ENCODE measurements around the gene HSPA4L.

The HSPA4L gene

DNA sequence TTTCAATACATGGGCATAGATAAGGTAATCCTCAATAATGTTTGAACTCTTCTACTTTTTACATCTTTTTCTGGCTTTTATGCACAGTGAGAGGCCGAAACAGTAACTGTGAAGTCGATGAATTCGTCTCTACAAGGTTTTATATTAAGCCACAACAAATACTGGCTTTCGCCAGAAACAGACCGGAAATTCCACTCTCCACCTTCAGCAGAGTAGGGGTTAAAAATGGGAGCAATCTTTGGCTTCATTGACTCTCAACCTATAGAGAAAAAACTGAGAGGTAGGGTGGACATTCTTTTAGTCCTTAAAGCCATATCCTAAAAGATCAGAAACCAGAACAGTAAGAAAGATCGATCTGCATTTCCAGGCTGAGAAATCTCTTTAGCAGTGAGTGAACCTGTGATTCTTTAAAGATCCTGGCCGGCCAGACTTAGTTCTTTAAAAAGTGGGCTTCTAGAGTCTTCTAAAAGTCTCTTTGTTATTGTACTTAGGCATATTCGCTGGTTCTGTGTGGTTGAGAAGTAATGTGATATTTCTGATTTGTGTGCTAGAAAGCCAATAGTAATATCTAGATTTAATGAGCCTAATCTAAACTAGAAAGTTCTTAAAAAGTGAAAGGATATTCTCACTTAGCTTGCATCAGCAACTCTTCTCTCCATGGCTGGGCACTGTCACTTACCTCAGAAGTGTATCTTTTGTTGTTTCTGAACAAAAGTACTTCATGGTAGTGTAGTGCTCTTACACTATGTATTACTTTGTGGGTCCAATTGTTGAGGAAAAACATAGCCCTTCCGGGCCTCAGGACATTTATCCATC lies 2.0 kb downstream of the HSPA4L start:
- DNase-seq: no peak

DNA sequence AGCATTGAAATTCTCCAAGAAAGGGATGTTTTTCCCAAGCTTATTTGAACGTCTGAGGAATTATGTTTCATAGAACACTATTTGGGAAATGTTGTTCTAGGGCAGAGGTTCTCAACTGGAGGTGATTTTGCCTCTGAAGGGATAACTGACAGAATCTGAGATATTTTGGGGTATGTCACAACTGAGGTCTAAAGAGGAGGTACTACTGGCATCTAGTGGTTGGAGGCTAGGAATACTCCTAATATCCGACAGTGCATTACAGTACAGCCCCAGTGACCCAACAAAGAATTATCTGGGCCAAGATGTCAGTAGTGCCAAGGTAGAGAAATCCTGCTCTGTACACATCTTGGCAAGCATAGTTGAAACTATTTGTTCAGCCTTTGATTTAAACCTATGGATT lies 6.4 kb downstream of the HSPA4L start:
- peak; percentile 10 for DNase-seq

DNA sequence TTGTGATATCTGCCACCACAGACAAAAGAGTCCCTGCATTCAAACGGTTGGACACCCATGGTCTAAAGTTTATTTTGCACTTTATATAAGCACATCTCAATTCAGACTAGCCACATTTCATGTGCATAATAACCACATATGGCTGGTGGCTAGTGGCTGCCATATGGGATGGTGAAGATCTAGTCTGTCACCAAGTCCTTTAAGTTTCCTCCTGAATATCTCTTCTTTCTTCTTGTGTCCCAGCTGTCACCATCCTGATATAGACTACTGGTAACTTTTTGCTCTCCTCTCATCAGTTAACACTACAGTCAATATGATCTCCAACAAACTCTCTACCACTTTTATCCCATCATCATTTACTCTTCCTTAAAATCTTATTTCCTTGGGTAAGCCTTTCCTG lies 9.3 kb downstream of the HSPA4L start:
- no peak for DNase-seq

DNA sequence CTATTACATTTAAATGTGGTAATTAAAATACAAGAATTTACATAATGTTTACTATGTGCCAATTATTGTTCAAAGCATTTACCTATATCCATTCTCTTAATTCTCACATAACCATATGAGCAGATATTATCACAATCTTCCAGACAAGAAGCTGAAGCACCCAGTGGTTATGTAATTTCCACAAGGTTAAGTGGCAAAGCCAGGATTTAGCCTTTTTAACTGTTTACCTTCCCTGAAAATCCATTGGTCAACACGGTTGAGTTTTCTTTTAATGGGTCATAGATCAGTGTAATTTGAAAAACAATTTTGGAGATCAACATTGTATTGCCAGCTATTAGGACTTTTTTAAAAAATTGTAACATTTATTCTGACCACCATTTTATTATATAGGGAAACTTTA lies 11.4 kb downstream of the HSPA4L start:
- no peak for DNase-seq

DNA sequence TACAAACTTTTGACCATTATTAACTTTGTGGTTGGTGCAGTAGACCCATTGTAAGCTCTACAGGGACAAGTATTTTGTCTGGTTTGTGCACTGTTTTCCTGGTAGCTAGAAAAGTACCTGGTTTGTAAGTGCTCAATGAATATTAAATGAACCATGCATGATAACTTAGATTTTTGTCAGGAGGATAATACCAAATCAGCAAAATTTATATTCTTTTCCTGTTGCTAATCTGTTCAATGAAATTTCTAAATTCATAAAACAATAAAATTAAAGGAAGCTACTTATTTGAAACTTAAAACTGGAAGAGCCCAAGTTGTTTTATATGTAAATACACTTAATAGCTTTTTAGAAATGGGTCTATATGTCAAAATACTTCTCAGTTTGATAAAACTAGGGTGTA lies 17.6 kb downstream of the HSPA4L start:
- DNase-seq: no peak

DNA sequence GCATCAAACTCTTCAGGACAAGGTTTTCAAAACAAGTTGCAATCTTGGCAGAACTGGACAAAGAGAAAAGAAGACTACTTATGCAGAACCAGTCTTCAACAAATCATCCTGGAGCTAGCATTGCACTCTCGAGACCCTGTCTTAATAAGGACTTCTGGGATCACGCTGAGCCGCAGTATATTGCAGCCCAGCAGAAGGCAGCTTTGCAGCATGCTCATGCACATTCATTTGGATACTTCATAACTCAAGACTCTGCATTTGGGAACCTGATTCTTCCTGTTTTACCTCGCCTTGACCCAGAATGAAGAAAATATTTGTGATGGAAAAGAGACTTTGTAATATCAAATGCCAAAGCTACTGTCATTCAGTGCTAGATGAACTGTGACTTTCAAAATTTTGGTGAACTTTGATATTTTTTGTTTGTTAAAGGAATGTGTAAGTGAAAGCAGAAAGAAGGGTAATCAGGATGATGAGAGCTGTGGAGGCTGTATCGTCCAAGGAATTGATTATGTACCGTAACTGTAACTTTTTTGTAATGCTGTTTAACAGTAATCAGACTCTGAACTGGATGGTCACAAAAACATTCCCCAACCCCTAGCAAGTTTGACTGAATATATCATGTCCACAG lies 27.2 kb downstream of the HSPA4L start:
- no peak for DNase-seq

DNA sequence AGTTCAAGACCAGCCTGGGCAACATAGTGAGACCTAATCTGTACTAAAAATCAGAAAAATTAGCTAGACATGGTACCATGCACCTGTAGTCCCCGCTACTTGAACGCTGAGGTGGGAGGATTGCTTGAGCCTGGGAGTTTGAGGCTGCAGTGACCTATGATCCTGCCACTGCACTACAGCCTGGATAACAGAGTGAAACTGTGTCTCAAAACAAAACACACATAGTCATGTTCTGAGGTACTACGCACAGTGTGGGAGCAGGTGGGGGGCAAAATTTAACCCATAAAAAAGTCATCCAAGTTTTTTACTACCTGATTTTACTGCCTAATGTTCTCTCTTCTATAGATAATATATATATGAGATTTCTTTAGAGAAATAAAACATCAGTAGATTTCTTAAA lies 28.4 kb downstream of the HSPA4L start:
- DNase-seq: no peak

DNA sequence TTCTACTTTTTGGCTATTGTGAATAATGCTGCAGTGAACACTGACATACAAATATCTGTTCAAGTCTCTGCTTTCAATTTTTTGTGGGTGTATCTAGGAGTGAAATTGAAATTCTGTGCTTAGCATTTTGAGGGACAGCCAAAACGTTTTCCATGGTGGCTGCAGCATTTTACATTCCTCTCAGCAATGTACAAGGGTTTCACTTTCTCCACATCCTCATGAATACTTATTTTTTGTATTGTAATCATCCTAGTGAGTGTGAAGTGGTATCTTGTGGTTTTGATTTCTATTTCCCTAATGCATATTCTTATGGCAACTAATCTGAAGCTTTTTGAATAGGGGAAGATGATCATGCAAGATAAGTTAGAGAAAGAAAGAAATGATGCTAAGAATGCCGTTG lies 40.3 kb downstream of the HSPA4L start:
- DNase-seq: no peak

DNA sequence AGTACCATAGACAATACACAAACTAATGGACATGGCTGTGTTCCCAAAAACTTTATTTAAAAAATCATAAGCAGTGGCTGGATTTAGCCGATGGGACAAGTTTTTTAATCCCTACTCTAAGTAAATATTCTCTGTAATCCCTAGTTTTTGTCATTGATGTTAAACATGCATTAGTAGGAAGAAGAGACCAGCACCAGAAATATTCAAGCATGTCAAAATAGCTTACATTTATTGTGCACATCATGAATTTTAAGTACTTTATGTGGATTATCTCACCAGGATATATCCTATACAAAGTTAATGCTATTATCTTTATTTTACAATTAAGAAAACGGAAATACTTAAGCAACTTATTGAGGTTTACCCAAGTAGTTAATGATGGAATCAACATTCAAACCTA lies 46.0 kb downstream of the HSPA4L start:
- DNase-seq: no peak

DNA sequence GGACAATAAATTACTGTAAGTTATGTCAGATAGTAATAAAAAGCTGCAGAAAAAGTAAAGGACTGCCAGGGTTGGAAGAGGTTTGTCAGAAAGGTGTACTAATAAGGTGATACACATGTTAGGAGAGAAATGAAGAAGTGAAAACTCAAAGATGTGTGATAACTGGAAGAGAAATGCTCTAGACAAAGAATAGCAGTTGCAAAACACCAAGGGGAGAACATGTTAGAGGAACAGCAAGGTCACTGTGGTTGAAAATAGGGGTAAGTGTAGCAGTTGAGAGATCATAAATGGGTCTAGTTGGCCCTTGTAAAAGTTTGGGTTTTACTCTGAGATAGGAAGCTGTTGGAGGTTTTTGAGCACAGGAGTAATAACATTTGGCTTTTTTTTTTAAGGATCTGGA lies 46.9 kb downstream of the HSPA4L start:
- no peak for DNase-seq

DNA sequence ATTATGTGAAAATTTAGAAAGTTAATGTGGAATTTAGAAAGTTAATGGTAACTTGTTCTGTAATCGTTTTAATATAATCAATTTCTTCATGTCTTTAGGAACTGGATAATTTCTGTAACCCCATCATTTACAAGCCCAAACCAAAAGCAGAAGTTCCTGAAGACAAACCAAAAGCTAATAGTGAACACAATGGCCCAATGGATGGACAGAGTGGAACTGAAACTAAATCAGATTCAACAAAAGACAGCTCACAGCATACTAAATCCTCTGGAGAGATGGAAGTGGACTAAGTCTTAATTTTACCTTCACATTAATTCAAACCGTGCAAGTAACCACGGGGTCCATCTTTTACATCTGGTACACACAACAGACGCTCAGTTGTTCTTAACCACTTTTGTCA lies 50.5 kb downstream of the HSPA4L start:
- DNase-seq: peak; percentile 47

DNA sequence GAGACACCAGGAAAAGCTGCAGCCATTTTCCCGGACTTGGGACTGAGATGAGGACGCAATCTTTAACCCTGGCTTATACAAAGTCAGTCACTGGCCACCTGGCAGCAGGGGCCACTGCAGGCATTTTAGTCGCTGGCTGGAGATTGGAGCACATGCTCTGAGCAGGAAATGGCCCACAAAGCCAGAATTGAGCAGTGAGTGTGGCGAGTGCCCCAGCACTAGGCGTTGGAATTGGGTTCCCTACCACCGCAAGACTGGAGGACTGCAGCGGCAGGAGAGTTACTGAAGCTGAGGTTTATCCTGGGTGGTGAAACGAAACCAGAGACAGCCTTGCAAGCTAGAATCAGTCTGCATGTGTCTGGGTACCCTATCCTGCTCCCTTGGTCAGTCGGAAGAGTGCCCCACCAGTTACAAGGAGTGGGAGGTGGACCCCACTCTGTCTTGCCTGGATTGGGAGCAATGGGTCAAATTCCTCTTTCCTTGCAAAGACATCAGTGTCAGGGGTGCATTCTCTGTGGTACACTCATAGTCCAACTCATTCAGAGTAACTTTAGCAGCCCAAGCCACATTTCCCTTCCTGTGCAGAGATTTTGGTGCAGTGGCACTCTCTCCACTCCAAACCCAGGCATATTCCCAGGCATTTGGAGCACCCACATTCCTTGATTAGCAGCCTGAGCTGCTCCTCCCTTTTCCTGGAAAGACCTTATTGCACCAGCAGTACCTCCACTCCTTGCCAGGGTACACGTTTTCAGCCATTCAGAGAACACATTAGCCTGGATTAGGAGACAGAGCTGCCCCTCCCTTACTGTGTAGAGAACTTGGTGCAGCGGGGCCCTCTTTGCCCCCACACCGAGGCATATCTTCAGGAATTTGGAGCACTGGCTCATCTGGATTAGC lies 61.8 kb downstream of the HSPA4L start:
- no peak for DNase-seq

DNA sequence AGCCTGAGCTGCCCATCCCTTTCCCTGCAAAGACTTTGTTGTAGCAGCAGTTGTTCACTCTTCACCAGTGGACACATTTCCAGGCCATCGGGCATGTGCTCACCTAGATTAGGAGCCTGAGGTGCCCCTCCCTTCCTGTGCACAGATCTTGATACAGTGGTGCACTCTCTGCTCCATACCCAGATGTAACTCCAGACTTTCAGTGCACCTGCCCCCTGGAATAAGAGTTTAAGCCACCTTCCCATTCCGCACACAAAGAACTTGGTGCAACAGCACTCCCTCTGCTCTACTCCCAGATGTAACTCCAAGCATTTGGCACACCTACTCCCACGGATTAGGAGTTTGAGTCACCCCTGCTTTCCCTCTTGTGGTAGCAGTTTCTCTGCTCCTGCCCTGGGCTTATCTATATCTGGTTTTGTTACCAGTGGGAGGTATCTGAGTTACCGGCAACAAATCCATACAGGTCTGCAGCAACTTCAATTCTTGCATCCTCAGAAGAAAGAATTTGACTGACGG lies 62.5 kb downstream of the HSPA4L start:
- DNase-seq: no peak

DNA sequence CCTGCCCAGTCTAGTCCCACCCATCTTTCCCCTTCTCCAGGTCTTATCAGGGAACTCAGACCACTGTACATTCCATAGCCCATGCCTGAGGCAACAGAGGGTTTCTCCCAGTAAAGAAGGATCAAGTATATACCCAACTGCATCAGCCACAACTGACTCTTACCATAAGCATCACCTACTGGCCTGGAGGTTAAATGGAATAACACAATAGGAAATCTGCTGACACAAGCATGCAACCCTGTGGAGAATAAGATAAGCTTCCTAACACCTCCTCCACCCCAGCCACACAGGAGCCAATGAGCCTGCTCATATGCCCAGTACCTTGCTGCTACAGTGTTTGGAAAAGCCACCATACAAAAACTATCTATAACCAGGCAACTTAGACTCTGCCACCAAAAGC lies 63.9 kb downstream of the HSPA4L start:
- DNase-seq: no peak

DNA sequence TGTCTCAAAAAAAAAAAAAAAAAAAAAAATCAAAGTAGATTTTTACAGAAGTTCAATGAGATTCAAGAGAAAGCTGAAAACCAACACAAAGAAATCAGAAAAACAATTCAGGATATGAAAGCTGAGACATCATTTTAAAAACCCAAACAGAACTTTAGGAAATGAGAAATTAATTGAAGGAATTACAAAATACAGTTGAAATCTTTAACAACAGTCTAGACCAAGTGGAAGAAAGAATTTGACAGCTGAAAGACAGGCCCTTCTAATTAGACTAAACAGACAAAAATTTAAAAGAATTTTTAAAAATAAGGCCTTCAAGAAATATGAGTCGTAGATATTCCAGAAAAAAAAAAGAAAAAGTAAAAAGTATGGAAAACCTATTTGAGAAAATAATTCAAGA lies 64.6 kb downstream of the HSPA4L start:
- no peak for DNase-seq

DNA sequence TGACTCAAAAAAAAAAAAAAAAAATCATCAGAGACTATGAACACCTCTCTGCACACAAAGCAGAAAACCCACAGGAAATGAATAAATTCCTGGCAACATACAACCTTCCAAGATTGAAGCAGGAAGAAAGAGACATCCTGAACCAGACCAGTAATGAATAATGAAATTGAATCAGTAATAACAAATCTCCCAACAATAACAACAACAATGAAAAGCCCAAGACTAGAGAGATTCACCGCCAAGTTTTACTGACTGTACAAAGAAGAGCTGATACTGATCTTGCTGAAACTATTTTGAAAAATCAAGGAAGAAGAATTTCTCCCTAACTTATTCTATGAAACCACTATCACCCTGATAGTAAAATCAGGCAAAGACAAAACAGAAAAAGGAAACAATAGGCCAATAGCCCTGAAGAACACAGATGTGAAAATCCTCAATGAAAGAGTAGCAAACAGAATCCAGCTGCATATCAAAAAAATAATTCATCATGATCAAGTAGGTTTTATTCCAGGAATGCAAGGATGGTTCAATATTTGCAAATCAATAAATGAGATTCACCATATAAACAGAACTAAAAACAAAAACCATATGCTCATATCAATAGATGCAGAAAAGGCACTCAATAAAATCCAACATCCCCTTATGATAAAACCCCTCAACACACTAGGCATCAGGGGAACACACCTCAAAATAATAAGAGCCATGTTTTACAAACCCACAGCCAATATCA lies 67.5 kb downstream of the HSPA4L start:
- no peak for DNase-seq

DNA sequence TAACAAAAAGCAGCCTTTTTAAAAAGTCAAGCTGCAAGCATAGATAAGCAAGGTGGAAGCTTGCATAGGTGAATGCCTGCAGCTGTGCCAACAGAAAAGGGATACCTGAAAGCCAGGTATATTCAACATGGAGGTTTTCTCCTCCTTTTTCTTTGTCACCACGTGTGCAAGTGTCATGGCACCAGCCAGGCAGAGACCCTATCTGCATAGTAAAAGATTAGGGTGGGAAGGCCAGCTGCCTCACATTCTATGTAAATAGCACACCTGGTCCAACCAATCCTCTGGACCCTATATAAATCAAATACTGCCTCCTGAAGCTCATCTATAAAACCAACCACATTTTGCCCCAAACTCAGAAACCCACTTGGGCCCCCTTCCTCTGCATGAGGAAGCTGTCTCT lies 70.5 kb downstream of the HSPA4L start:
- DNase-seq: no peak

DNA sequence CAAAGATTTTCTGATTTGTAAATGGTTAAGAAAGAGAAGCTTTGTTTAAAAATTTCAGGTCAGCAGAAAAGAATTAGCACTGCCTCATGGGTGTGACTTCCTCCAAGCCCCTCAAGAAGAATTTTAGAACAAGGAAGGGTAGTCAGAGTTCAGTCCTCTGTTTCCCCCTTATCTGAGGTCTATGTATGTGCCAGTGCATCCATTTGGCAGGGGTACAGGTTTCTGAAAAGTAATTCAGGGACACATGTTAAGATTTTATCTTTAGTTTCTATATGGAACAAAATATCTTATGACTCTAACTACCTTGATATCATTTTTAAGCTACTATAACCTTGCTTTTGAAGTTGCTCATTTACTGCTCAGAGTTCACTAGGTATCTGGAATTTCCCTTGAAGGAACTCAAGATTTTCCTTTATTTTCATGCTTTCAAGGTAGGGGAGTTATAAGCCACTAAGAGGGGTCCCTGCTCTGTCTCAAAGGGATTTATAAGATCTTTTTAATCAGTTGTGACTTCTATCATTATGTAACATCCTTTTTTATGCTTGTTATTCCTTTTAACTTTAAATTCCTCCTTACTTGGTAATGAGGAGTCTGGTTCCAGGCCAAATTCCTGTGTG lies 74.2 kb downstream of the HSPA4L start:
- no peak for DNase-seq

DNA sequence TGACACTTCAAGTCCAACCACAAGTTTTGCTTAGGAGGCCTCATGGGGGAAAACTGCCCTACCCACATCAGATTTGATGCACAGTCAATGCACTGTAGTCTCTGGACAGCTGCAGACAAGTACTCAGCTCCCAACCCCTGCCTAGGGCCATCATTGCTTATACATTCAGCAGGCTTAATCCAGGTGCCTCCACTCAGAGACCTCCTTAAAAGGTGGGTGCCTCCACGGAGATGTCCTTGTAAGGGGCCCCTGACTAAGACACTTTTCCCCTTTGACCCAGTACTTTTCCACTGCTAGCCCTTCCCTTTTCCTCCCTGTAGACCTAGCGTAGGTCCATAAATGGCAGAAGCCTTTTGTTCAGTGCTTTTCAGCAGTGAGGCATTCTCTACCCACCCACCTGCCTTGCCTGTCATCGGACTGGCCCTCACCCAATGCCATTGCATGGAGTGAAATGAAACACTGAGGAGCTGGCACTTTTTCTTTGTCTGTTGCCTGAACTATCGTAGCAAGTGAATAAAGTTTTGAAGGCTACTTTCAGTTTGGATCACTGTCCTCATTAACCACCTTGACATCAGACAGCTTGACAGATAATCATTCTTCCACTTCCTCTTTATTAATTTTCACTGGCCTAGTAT lies 74.8 kb downstream of the HSPA4L start:
- no peak for DNase-seq

DNA sequence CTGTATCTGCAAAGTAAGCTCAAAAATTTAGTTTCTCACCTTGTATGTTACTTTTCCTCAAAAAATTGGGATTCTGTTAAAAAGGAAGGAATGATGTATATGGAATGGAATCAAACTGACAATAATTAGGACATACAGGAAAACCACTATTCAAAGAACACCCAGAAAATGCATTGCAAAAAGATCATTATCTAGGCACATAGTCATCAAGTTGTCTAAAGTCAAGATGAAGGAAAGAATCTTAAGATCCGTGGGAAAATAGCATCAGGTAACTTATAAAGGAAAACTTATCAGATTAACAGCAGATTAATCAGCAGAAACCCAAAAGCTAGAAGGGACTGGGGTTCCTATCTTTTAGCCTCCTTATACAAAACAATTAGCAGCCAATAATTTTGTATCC lies 75.5 kb downstream of the HSPA4L start:
- no peak for DNase-seq

DNA sequence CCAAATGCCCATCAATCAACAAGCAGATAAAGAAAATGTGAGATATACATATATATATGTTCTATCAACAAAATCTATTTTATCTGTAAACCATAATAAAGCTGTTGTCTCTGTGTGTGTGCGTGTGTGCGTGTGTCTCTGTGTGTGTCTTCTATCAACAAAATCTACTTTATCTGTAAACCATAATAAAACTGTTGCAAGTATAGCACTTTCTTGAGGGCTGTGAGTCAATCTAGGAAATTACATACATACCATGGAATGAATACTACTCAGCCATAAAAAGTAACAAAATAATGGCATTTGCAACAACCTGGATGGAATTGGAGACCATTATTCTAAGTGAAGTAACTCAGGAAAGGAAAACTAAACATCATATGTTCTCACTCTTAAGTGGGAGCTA lies 86.1 kb downstream of the HSPA4L start:
- DNase-seq: no peak

DNA sequence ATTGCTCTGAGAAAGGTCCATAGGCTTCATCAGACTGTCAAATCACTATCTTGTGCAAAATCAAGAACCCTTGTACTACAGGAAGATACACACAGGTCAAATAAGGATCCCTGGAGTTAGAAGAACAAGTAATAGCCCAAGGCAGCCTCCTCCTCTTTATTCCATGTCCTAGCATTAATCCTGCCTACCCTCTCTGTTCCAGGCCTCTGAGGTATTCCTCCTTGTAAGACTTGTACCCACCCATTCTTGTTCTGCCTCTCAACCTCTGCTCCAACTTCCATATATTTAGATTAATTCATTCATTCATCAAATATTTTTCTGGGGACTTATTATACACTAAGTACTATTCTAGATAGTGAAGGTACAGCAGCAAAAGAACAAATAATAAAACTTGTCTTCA lies 88.2 kb downstream of the HSPA4L start:
- no peak for DNase-seq

Measured in inflammatory macrophage treated with lipopolysaccharide for 4 hours (primary cell).